SK-N-SH treated with all-trans-retinoic acid at 6 μM for 48 hours (cell line): ENCODE measurements around the gene HPGD.

Source experiments
- ATAC-seq: fragments of 200-7000 bp; cut with Tn5 transposase; 3 replicates; pipeline ENCODE4 v1.9.1; 2020; ENCODE audit warnings: mild to moderate bottlenecking, moderate library complexity
- ARNTL ChIP-seq: fragments of 450-650 bp; formaldehyde crosslinking; IDR thresholded peaks from 2 replicates; pipeline ENCODE4 v1.5.0; 2020; ENCODE audit warnings: low read depth, mild to moderate bottlenecking, moderate library complexity, borderline replicate concordance
- BACH2 ChIP-seq: fragments of 250-450 bp; sonication (Bioruptor Pico); IDR thresholded peaks from 2 replicates; pipeline ENCODE4 v1.9.0; 2021; ENCODE audit warnings: mild to moderate bottlenecking, borderline replicate concordance
- CSDC2 ChIP-seq: fragments of 250-450 bp; sonication (Bioruptor Pico); IDR thresholded peaks from 2 replicates; pipeline ENCODE4 v1.5.0; 2020; ENCODE audit warnings: mild to moderate bottlenecking, moderate library complexity
- ESRRG ChIP-seq: fragments of 250-450 bp; sonication (Bioruptor Pico); IDR thresholded peaks from 2 replicates; pipeline ENCODE4 v1.6.1; 2021; ENCODE audit warnings: mild to moderate bottlenecking
- GLIS3 ChIP-seq: fragments of 250-450 bp; sonication (Bioruptor Pico); IDR thresholded peaks from 2 replicates; pipeline ENCODE4 v1.5.0; 2020; ENCODE audit warnings: mild to moderate bottlenecking, moderate library complexity
- OSR1 ChIP-seq: fragments of 250-450 bp; sonication (Bioruptor Pico); IDR thresholded peaks from 2 replicates; pipeline ENCODE4 v1.8.0; 2022; ENCODE audit warnings: moderate library complexity, mild to moderate bottlenecking, inconsistent platforms
- PPARA ChIP-seq: fragments of 250-450 bp; sonication (Bioruptor Pico); IDR thresholded peaks from 2 replicates; pipeline ENCODE4 v1.5.0; 2020; ENCODE audit warnings: mild to moderate bottlenecking, borderline replicate concordance
- RARB ChIP-seq: fragments of 250-450 bp; sonication (Bioruptor Pico); IDR thresholded peaks from 2 replicates; pipeline ENCODE4 v1.8.0; 2021; ENCODE audit warnings: mild to moderate bottlenecking, moderate library complexity
- SNAI2 ChIP-seq: fragments of 250-450 bp; sonication (Bioruptor Pico); IDR thresholded peaks from 2 replicates; pipeline ENCODE4 v1.5.0; 2020; ENCODE audit warnings: mild to moderate bottlenecking, moderate library complexity
- TCF4 ChIP-seq: fragments of 250-450 bp; sonication (Bioruptor Pico); IDR thresholded peaks from 2 replicates; pipeline ENCODE4 v1.8.0; 2021; ENCODE audit warnings: mild to moderate bottlenecking, moderate library complexity, borderline replicate concordance
- TOX ChIP-seq: fragments of 250-450 bp; sonication (Bioruptor Pico); IDR thresholded peaks from 2 replicates; pipeline ENCODE4 v1.8.0; 2021; ENCODE audit warnings: mild to moderate bottlenecking, moderate library complexity, borderline replicate concordance
- ZC3H10 ChIP-seq: fragments of 250-450 bp; sonication (Bioruptor Pico); IDR thresholded peaks from 2 replicates; pipeline ENCODE4 v1.5.1; 2021; ENCODE audit warnings: mild to moderate bottlenecking, moderate library complexity
- ZFP3 ChIP-seq: fragments of 250-450 bp; sonication (Bioruptor Pico); IDR thresholded peaks from 2 replicates; pipeline ENCODE4 v1.5.0; 2020; ENCODE audit warnings: mild to moderate bottlenecking, moderate library complexity
- ZFP30 ChIP-seq: fragments of 450-650 bp; formaldehyde crosslinking; IDR thresholded peaks from 2 replicates; pipeline ENCODE4 v1.5.0; 2022; ENCODE audit warnings: mild to moderate bottlenecking, moderate library complexity
- ZNF565 ChIP-seq: fragments of 450-650 bp; formaldehyde crosslinking; conservative IDR thresholded peaks from 2 replicates; pipeline ENCODE4 v1.5.0; 2020; ENCODE audit warnings: low read depth, mild to moderate bottlenecking, moderate library complexity
- ZNF70 ChIP-seq: fragments of 450-650 bp; formaldehyde crosslinking; IDR thresholded peaks from 2 replicates; pipeline ENCODE4 v1.5.0; 2020; ENCODE audit warnings: mild to moderate bottlenecking, moderate library complexity
- ZNF8 ChIP-seq: fragments of 450-650 bp; formaldehyde crosslinking; IDR thresholded peaks from 2 replicates; pipeline ENCODE4 v1.5.0; 2020; ENCODE audit warnings: mild to moderate bottlenecking, moderate library complexity
- TF ChIP-seq, protein P1 (sequence below): fragments of 250-450 bp; sonication (Bioruptor Pico); IDR thresholded peaks from 2 replicates; pipeline ENCODE4 v1.5.1; 2020; ENCODE audit warnings: low read depth, mild to moderate bottlenecking, moderate library complexity
- TF ChIP-seq, protein P2 (sequence below): fragments of 250-450 bp; sonication (Bioruptor Pico); IDR thresholded peaks from 2 replicates; pipeline ENCODE4 v1.8.0; 2020; ENCODE audit warnings: mild to moderate bottlenecking, moderate library complexity, borderline replicate concordance
- TF ChIP-seq, protein P3 (sequence below): fragments of 250-450 bp; sonication (Bioruptor Pico); IDR thresholded peaks from 2 replicates; pipeline ENCODE4 v1.8.0; 2021; ENCODE audit warnings: low read depth, mild to moderate bottlenecking, moderate library complexity, borderline replicate concordance
- TF ChIP-seq, protein P4 (sequence below): fragments of 250-450 bp; sonication (Bioruptor Pico); IDR thresholded peaks from 2 replicates; pipeline ENCODE4 v1.5.0; 2020; ENCODE audit warnings: mild to moderate bottlenecking, moderate library complexity

The HPGD gene

DNA sequence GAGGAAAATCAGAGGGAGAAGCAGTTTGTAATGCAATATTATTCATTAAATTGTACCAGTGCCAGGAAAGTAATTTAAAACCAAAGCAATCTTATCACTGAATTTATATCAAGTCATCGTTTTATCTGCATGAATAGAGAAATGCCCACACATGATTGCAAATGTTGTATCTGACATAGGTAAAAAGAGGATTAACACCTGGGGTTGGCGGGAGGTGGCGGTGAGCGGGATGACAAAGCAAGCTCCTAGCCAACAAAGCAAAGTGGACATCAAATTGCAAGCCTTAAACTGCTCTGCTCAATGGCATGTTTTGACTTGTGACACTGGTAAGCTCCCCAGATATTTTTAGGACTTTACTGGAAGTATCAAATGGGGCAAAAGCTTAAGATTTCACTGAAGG is 16.4 kb downstream of the HPGD start:
- TF ChIP-seq ARNTL (CRISPR knock-in tag) (no peak), SNAI2 (CRISPR knock-in tag) (no peak), PPARA (no peak), ZC3H10 (CRISPR knock-in tag) (no peak), ZFP30 (CRISPR knock-in tag) (no peak), TCF4 (CRISPR knock-in tag) (no peak), ZNF565 (no peak), RARB (CRISPR knock-in tag) (no peak), ESRRG (CRISPR knock-in tag) (no peak), OSR1 (CRISPR knock-in tag) (no peak), BACH2 (CRISPR knock-in tag) (no peak), ZNF8 (no peak), TOX (CRISPR knock-in tag) (no peak)
- TF ChIP-seq, protein P1, sequence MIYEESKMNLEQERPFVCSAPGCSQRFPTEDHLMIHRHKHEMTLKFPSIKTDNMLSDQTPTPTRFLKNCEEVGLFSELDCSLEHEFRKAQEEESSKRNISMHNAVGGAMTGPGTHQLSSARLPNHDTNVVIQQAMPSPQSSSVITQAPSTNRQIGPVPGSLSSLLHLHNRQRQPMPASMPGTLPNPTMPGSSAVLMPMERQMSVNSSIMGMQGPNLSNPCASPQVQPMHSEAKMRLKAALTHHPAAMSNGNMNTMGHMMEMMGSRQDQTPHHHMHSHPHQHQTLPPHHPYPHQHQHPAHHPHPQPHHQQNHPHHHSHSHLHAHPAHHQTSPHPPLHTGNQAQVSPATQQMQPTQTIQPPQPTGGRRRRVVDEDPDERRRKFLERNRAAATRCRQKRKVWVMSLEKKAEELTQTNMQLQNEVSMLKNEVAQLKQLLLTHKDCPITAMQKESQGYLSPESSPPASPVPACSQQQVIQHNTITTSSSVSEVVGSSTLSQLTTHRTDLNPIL (CRISPR knock-in tag) = no peak
- TF ChIP-seq, protein P2, sequence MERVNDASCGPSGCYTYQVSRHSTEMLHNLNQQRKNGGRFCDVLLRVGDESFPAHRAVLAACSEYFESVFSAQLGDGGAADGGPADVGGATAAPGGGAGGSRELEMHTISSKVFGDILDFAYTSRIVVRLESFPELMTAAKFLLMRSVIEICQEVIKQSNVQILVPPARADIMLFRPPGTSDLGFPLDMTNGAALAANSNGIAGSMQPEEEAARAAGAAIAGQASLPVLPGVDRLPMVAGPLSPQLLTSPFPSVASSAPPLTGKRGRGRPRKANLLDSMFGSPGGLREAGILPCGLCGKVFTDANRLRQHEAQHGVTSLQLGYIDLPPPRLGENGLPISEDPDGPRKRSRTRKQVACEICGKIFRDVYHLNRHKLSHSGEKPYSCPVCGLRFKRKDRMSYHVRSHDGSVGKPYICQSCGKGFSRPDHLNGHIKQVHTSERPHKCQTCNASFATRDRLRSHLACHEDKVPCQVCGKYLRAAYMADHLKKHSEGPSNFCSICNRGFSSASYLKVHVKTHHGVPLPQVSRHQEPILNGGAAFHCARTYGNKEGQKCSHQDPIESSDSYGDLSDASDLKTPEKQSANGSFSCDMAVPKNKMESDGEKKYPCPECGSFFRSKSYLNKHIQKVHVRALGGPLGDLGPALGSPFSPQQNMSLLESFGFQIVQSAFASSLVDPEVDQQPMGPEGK (CRISPR knock-in tag) = no peak
- TF ChIP-seq, protein P3, sequence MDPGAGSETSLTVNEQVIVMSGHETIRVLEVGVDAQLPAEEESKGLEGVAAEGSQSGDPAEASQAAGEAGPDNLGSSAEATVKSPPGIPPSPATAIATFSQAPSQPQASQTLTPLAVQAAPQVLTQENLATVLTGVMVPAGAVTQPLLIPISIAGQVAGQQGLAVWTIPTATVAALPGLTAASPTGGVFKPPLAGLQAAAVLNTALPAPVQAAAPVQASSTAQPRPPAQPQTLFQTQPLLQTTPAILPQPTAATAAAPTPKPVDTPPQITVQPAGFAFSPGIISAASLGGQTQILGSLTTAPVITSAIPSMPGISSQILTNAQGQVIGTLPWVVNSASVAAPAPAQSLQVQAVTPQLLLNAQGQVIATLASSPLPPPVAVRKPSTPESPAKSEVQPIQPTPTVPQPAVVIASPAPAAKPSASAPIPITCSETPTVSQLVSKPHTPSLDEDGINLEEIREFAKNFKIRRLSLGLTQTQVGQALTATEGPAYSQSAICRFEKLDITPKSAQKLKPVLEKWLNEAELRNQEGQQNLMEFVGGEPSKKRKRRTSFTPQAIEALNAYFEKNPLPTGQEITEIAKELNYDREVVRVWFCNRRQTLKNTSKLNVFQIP (CRISPR knock-in tag) = no peak

DNA sequence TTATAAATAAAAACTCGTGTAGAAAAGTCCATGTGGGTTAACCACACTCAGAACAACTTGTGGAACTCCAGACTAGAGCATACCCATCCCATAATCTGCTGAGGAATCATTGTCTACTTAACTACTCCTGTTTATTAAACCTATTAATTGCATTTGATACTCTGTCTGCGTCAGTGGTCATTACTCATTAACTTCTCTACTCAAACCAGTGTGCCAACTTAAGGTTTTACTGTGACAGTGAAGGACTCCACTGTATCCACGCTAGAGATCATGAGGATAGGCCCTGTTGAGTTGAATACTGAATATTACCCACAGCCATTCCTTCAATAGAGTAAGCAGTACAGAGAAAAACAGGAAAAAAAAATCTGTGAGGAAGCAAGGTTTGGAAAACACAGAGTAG is 17.3 kb downstream of the HPGD start:
- no peak for TF ChIP-seq ZNF565
- no peak for TF ChIP-seq ZNF70 (CRISPR knock-in tag)
- TF ChIP-seq ZFP3 = no peak
- TF ChIP-seq BACH2 (CRISPR knock-in tag) = no peak
- TF ChIP-seq ARNTL (CRISPR knock-in tag) = no peak
- no peak for TF ChIP-seq OSR1 (CRISPR knock-in tag)
- TF ChIP-seq, protein P3 (CRISPR knock-in tag) = no peak
- TF ChIP-seq TOX (CRISPR knock-in tag) = no peak
- no peak for TF ChIP-seq CSDC2 (CRISPR knock-in tag)
- TF ChIP-seq, protein P1 (CRISPR knock-in tag) = no peak
- TF ChIP-seq ZNF8 = no peak
- no peak for TF ChIP-seq GLIS3
- no peak for TF ChIP-seq RARB (CRISPR knock-in tag)
- TF ChIP-seq ZFP30 (CRISPR knock-in tag) = no peak
- ATAC-seq = no peak

More for the DNA sequence above, 16.4 kb downstream of the HPGD start:
- no peak for ATAC-seq

DNA sequence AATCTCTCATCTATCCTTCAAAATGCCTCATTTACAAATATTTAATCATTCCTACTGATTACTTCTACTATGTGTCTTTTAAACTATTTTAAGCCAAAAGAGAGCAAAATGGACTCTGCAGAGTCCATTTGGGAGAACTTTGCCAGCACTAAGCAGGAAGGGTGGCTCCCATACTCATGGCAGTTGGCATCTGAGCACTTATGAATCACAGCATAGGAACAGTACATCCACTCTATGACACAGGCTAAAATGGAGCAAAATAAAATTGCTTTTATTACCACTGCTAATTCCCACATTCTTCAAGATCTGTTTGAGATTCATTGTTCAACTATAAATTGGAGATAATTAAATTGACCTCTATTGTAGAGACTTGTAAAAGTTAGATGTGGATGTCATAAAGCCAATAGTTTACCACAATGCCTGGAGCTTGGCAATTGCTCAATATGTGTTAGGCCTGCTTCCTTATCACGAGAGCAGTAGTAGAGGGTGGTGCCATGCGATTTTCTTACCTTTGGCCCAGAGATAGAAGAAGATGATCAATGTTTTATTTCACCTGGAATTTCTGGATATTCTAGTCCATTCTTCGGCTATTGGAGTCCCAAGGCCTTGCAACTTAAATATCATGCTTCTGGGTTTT is 19.1 kb downstream of the HPGD start:
- no peak for TF ChIP-seq ZFP3
- TF ChIP-seq, protein P4, sequence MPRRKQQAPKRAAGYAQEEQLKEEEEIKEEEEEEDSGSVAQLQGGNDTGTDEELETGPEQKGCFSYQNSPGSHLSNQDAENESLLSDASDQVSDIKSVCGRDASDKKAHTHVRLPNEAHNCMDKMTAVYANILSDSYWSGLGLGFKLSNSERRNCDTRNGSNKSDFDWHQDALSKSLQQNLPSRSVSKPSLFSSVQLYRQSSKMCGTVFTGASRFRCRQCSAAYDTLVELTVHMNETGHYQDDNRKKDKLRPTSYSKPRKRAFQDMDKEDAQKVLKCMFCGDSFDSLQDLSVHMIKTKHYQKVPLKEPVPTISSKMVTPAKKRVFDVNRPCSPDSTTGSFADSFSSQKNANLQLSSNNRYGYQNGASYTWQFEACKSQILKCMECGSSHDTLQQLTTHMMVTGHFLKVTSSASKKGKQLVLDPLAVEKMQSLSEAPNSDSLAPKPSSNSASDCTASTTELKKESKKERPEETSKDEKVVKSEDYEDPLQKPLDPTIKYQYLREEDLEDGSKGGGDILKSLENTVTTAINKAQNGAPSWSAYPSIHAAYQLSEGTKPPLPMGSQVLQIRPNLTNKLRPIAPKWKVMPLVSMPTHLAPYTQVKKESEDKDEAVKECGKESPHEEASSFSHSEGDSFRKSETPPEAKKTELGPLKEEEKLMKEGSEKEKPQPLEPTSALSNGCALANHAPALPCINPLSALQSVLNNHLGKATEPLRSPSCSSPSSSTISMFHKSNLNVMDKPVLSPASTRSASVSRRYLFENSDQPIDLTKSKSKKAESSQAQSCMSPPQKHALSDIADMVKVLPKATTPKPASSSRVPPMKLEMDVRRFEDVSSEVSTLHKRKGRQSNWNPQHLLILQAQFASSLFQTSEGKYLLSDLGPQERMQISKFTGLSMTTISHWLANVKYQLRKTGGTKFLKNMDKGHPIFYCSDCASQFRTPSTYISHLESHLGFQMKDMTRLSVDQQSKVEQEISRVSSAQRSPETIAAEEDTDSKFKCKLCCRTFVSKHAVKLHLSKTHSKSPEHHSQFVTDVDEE (CRISPR knock-in tag) = no peak
- ATAC-seq = no peak
